Posterior vena cava (tissue), 2 donors: ENCODE results near the gene HM13. TPM values are rescaled to one million over a fixed set of nuclear protein-coding genes. Genes with fewer than 3 reads are reported as not detected.
"Not testable (repeated sequence)": the region's sequence is repeated elsewhere in the genome, so short reads cannot be mapped to it uniquely, and the experiment has no call there.

Source experiments
- DNase-seq: peaks from one replicate; pipeline ENCODE4 v3.0.0-alpha.2; 2020; ENCODE audit warnings: low spot score
- intact Hi-C, 2 donors: fragments of 100-400 bp; cut with DNase I; formaldehyde crosslinking; loops; one replicate each; pipeline versions ENCODE4 v1.14.1 to v1.14.2; 2022 to 2023
- long read RNA-seq, 2 donors: library from polyadenylated mRNA; unstranded; transcript quantifications; one replicate each; pipeline ENCODE4 v2.0.0, GENCODE V29; 2020 to 2021
- total RNA-seq, 2 donors: library from RNA; stranded (reverse); fragmentation: NEBNext Ultra II Directional; extraction: Animal tissue kit (Norgen Biotek cat#: 25700); gene quantifications; one replicate each; pipeline ENCODE4 v1.2.1, GENCODE V29; 2021
- donor health status: DM: yes; HTN: yes; CAD: no.
- donor health status: DM: yes; HTN: yes; CAD: no.

Gene HM13
- total RNA-seq, result 100 to 1,000 TPM; 118 TPM
- long read RNA-seq, donor 1, transcript HM13-202 (12 exons, 1,606 nt), result major isoform, 66 of 88 reads
- long read RNA-seq, donor 1, partial matches to known transcripts, result 5 of 88 reads
- long read RNA-seq, donor 1, other reads (novel, unspliced or antisense), result 15 of 88 reads
- long read RNA-seq, donor 2, transcript HM13-204 (13 exons, 3,810 nt), result minor isoform, 7 of 533 reads
- long read RNA-seq, donor 2, transcript HM13-202 (12 exons, 1,606 nt), result major isoform, 397 of 533 reads
- long read RNA-seq, donor 2, transcript HM13-201 (13 exons, 1,809 nt), result minor isoform, 16 of 533 reads
- long read RNA-seq, donor 2, transcript HM13-224 (3 exons, 3,932 nt), result minor isoform, 17 of 533 reads
- long read RNA-seq, donor 2, partial matches to known transcripts, result 20 of 533 reads
- long read RNA-seq, donor 2, other reads (novel, unspliced or antisense), result 74 of 533 reads

- intact Hi-C loops, result no loop called here
- peak; percentile 97 for DNase-seq
These were observed at the start of gene HM13 for GRCh38 chr20:31514154-31515071. Gene HM13, plus strand, starts transcription at chr20:31514442. Its CDS starts 110 bp downstream, at chr20:31514552.

DNA sequence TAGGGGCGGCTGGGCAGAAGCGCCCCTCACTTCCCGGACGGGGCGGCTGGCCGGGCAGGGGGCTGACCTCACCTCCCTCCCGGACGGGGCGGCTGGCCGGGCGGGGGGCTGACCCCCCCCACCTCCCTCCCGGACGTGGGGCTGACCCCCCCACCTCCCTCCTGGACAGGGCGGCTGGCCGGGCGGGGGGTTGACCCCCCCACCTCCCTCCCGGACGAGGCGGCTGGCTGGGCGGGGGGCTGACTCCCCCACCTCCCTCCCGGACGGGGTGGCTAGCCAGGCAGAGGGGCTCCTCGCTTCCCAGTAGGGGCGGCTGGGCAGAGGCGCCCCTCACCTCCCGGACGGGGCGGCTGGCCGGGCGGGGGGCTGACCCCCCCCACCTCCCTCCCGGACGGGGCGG is 43.3 kb upstream of the HM13 start:
- DNase-seq, intact Hi-C loops: not testable (repeated sequence)

GRCh38 chr20:31472395-31473330 is 41.6 kb upstream of the HM13 start:
- intact Hi-C loops, result no loop called here
- no peak for DNase-seq

GRCh38 chr20:31473331-31474096 is 40.7 kb upstream of the HM13 start:
- intact Hi-C loops, result no loop called here
- DNase-seq, result no peak

- no peak for DNase-seq
- intact Hi-C loops, result no loop called here
These were observed 40.2 kb upstream of the HM13 start for GRCh38 chr20:31474097-31474436.

DNA sequence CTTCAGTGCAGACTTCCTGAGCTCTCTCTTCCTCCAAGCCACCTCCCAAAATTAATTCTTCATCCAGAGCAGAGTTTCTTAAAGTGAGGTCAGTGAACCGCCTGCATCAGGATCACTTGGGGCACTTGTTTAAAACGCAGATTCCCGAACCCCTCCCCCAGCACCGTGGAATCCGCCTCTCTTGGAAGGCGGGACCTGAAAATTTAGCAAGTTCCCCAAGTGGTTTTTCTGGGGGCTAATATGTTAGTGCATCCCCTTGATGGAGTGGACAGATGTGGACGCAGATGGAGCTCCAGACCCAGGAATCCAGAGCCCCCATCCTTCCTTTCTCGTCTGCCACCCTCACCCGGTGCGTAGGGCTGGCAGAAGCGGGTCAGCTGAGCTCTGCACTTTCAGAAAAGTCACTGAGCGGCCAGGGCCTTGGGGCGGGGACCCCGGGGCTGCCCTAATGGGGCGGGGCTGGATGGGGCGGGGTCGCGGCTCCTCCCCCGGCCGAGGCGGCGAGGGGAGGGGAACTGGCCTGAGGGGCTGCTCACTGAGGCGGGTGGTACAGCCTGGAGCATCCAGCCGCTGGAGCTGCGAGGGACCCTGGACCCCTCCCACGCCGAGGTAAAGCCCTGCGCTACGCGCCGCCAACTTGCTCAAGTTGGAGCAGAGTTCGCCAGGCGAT is 39.3 kb upstream of the HM13 start, which contains the start of the genes DEFB124 and REM1:
DEFB124 (minus strand) TSS at position 370 of the 670 bp plus-strand sequence. CDS start 2,114 bp downstream, outside the sequence.
REM1 (plus strand) TSS at position 531 of the 670 bp plus-strand sequence. CDS start 1,158 bp downstream, outside the sequence.
- no peak for DNase-seq
- intact Hi-C loops, result no loop called here

GRCh38 chr20:31475472-31476293 is 38.6 kb upstream of the HM13 start:
- DNase-seq, result no peak
- intact Hi-C loops, result no loop called here

GRCh38 chr20:31476294-31476585 is 38.0 kb upstream of the HM13 start:
- no peak for DNase-seq
- intact Hi-C loops, result no loop called here

DNA sequence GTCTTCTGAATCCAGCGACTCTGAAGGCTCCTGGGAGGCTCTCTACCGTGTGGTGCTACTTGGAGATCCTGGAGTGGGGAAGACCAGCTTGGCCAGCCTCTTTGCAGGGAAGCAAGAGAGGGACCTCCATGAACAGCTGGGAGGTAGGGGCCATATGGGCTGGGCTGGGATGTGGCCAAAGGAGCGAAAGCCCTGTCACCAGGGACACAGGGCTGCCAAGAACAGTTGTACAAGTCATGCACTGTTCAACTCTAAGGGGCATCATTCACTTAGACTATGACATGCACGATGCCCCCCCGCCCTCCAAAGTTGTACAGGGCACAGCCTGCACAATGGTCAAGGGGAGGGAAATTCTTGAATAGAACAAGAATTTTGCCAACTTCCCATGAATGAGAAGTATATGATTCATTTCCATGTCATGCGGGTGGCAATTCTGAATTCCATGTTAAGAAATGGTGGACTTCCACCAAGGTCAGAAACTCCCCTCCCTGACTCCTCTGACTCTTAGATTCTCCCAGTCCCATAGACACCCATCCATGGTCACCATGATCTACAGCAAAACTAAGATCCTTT is 37.5 kb upstream of the HM13 start:
- intact Hi-C loops, result no loop called here
- no peak for DNase-seq

DNA sequence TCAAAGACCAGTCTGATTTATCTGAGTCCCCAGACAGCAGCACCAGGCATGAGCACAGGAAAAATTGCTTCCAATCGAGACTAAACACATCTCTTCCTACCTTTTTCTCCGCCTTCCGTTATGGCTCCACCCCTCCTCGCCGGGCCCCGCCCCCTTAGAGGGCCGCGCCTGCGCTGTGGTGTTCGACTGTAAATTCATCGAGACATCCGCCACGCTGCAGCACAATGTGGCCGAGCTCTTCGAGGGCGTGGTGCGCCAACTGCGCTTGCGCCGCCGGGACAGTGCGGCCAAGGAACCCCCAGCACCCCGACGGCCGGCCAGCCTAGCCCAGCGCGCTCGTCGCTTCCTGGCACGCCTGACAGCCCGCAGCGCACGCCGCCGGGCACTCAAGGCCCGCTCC is 30.2 kb upstream of the HM13 start:
- intact Hi-C loops, result no loop called here
- peak; percentile 86 for DNase-seq

DNA sequence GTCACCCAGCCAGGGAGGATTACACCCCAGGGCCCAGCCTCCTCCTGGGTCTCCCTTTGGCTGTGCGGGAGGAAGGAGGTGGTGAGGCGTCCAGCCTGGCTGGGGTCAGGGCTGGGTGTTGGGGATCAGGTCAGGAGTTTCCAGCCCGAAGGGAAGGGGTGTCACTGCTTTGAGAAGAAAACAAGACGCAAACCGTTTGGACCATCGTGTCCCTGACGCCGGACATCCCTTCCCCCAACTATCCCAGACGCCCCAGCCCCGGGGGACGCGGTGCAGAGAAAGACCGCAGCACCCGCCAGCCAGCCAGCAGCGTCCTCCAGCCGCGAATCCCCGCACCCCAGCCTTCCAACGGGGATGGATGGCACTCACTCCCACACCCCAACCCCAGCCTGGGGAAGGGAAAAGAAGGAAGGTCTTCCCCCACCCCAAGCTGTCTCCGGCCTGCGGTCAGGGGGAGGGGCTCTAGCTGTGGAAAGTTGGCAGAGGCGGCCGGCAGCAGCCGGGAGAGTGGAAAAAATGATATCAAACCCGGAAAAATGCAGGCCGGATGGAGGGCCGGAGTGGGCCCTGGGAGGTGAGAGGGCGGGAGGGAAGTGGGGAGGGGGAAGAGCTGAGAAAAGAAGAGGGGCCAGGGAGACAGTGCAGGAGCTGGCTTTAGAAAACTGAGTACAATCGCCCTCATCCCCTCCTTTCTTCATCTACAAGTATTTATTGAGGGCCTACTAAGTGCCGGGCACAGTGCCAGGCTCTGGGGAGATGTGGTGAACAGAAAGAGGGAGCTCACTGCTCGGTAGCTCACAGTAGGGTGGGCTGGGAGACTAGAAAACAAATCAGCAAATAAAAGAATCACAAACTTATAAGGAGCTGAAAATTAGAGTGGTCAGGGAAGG is 28.5 kb upstream of the HM13 start:
- DNase-seq, result peak; percentile 94
- intact Hi-C loops, result no loop called here

- no peak for DNase-seq
- intact Hi-C loops, result no loop called here
These were observed 26.1 kb upstream of the HM13 start for GRCh38 chr20:31488115-31488514.

DNA sequence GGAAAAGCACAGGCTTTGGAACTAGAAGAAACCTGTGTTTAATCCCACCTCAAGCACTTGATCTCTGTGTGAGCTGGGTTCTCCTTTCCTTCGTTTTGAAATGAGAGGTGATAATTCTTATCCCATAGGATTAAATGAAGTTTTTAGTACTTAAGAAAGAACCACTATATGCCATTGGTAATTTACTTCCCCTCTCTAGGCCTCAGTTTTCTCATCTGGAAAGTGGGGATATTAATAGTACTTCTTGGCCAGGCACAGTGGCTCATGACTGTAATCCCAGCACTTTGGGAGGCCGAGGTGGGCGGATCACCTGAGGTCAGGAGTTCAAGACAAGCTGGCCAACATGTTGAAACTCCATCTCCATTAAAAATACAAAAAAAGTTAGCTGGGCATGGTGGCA is 25.1 kb upstream of the HM13 start:
- intact Hi-C loops, result no loop called here
- no peak for DNase-seq

- no peak for DNase-seq
- intact Hi-C loops, result no loop called here
These were observed 23.5 kb upstream of the HM13 start for GRCh38 chr20:31490752-31491151.

GRCh38 chr20:31494131-31494530 is 20.1 kb upstream of the HM13 start:
- no peak for DNase-seq
- intact Hi-C loops, result no loop called here

DNA sequence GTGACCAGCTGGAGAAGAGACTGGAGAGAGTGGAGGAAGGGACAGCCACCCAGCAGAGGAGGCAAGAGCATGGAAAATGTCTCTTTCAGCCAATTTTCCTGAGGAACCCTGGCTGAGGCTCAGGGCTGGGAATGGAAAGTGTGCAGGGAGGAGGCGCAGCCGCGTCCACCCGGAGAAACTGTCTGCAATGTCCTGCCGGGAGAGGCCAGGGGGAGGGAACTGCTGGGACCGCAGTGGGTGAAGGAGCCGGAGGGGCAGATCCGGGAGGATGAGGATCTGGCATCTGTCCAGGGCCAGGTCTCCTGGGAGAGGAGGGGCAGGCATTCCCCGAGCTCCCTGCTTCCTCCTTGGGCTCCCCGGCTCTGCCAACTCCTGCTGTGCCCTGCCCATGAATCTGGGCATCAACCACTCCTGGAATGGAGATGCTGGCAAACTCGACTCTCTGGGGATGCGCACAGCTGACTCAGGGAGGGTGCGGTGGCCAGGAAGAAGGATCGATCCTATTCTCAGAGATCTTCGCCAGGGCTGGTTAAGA is 17.4 kb upstream of the HM13 start:
- intact Hi-C loops, result no loop called here
- peak; percentile 94 for DNase-seq
